Measurements from ENCODE around the gene VPS37D. TPM values are rescaled to one million over a fixed set of nuclear protein-coding genes. Genes with fewer than 3 reads are reported as not detected.

Gene VPS37D
- total and polyA plus RNA-seq, 10 of the 15 experiments (the other 5 are each of a cell fraction or from before 2014, with no cell fraction given), result 0.10 to 0.45 (median 0.16) TPM; not detected in 6

GRCh38 chr7:73647725-73648592, 19.7 kb upstream of the VPS37D start:
- Histone ChIP-seq H2AFZ (ENCODE audit: control insufficient read depth, low read depth, low read length) (no peak overlapping the region; the same call in 1 of the 2 replicates), H3K4me2 (ENCODE audit: control insufficient read depth, insufficient read depth) (peak overlapping the region; percentile 17; the same call in 1 of the 2 replicates), H3K9ac (ENCODE audit: control insufficient read depth, insufficient read depth, low read length) (no peak overlapping the region), H3K9me3 (replicated peaks; ENCODE audit: control insufficient read depth, insufficient read depth, low read length) (no peaks in the 10 kb centered on the region), H3K79me2 (ENCODE audit: control insufficient read depth, insufficient read depth, low read length) (no peaks in the 10 kb centered on the region), H4K20me1 (ENCODE audit: control insufficient read depth, insufficient read depth) (no peaks in the 10 kb centered on the region), H3K4me3 (no peak overlapping the region), H3K27ac (ENCODE audit: control insufficient read depth, insufficient read depth) (no peak overlapping the region), H3K36me3 (ENCODE audit: control insufficient read depth in 2 of 2, insufficient read depth in 2 of 2, low read length in 1 of 2) (no peaks in the 10 kb centered on the region), H3K4me1 (ENCODE audit: control insufficient read depth, insufficient read depth, low read length) (no peaks in the 10 kb centered on the region), H3K27me3 (replicated peaks in 1 of 2; ENCODE audit: control insufficient read depth in 2 of 2, insufficient read depth in 2 of 2, low read length in 1 of 2) (peaks cover 1 to 11% of the 10 kb centered on the region in 2 experiments)
- intact Hi-C loops (cut with micrococcal nuclease; ENCODE audit: unreplicated experiment) (no loop called here), in situ Hi-C loops (cut with MboI) (no loop called here)
- DNase-seq (ENCODE audit: low read depth, low spot score) (no peak), FAIRE-seq (no peak), ATAC-seq (peak; percentile 73)
- WGBS (ENCODE audit: insufficient coverage, insufficient replicate concordance, low lambda C conversion rate, missing lambda C conversion rate), result 1% methylated on average over 49 of the region's 62 CpGs
- RAD21 ChIA-PET (ENCODE audit: unreplicated experiment), result no interaction called here
- CTCF ChIA-PET, result no interaction called here
- BruUV-seq (replicated peaks), result no TSS peak
- POLR2A ChIA-PET, result no interaction called here
- no peak for TF ChIP-seq CHD2 (IDR thresholded peaks at IDR 0.05; ENCODE audit: borderline replicate concordance, low read depth, low read length)
- TF ChIP-seq BHLHE40 (IDR thresholded peaks at IDR 0.05; ENCODE audit: borderline replicate concordance in 1 of 2, low read depth in 2 of 2, low read length in 1 of 2), result peak in 1 of 2 experiments; percentile 37; a peak in 1 of 4 replicates
- 0 out of 2 replicates have a peak, but pooled peaks have one; percentile 34 for TF ChIP-seq NR2F1 (conservative IDR thresholded peaks at IDR 0.05)
- SMC1A ChIA-PET (ENCODE audit: uncharacterized antibody, unreplicated experiment), result no interaction called here

DNA sequence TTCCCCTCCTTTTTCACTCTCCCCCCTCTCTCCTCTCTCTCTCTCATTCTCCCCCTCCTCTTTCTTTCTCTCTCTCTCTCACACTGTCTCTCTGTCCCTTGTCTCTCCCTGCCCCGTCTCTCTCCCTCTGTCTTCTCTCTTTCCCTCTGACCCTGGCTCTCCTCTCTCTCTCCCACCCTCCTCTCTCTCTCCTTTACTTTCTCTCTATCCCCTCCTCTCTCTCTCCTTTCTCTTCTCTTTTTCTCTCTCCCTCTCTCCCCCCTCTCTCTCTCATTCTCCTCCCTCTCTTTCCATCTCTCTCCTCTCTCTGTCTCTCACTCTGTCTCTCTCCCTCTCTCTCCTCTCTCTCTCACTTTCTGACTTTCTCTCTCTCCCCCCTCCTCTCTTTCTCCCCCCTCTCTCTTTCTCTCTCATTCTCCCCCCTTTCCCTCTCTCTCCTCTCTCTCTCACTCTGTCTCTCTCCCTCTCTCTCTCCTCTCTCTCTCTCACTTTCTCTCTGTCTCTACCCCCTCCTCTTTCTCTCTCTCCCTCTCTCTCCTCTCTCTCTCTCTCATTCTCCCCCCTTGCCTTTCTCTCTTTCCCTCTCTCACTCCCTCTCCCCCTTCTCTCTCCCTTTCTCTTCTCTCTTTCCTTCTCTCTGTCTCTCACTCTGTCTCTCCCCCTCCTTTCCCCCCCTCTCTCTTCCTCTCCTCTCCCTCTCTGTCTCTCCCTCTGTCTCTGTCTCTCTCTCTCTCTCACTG, 18.9 kb upstream of the VPS37D start:
- BruUV-seq (replicated peaks), result no TSS peak
- peaks cover 1 to 11% of the 10 kb centered on the region in 2 experiments for H3K27me3 ChIP-seq (replicated peaks in 1 of 2; ENCODE audit: control insufficient read depth in 2 of 2, insufficient read depth in 2 of 2, low read length in 1 of 2)

More for the DNA sequence above, 18.9 kb upstream of the VPS37D start:
- Histone ChIP-seq H4K20me1 (ENCODE audit: control insufficient read depth, insufficient read depth) (no peaks in the 10 kb centered on the region), H3K4me1 (ENCODE audit: control insufficient read depth, insufficient read depth, low read length) (no peaks in the 10 kb centered on the region), H3K27ac (ENCODE audit: control insufficient read depth, insufficient read depth) (no peak overlapping the region), H3K36me3 (ENCODE audit: control insufficient read depth in 2 of 2, insufficient read depth in 2 of 2, low read length in 1 of 2) (no peaks in the 10 kb centered on the region), H3K4me2 (ENCODE audit: control insufficient read depth, insufficient read depth) (no peak overlapping the region), H3K4me3 (no peak overlapping the region), H3K9ac (ENCODE audit: control insufficient read depth, insufficient read depth, low read length) (no peak overlapping the region), H3K9me3 (replicated peaks; ENCODE audit: control insufficient read depth, insufficient read depth, low read length) (no peaks in the 10 kb centered on the region), H2AFZ (ENCODE audit: control insufficient read depth, low read depth, low read length) (no peak overlapping the region), H3K79me2 (ENCODE audit: control insufficient read depth, insufficient read depth, low read length) (no peaks in the 10 kb centered on the region)
- ChIA-PET CTCF (no interaction called here), POLR2A (no interaction called here), SMC1A (ENCODE audit: uncharacterized antibody, unreplicated experiment) (no interaction called here), RAD21 (ENCODE audit: unreplicated experiment) (no interaction called here)
- no peak for DNase-seq (ENCODE audit: low read depth, low spot score)
- FAIRE-seq, result no peak
- WGBS (ENCODE audit: insufficient coverage, insufficient replicate concordance, low lambda C conversion rate, missing lambda C conversion rate), result 56% methylated on average over 1 of the region's 1 CpG
- no peak for TF ChIP-seq NR2F1 (conservative IDR thresholded peaks at IDR 0.05)
- TF ChIP-seq, protein P1, sequence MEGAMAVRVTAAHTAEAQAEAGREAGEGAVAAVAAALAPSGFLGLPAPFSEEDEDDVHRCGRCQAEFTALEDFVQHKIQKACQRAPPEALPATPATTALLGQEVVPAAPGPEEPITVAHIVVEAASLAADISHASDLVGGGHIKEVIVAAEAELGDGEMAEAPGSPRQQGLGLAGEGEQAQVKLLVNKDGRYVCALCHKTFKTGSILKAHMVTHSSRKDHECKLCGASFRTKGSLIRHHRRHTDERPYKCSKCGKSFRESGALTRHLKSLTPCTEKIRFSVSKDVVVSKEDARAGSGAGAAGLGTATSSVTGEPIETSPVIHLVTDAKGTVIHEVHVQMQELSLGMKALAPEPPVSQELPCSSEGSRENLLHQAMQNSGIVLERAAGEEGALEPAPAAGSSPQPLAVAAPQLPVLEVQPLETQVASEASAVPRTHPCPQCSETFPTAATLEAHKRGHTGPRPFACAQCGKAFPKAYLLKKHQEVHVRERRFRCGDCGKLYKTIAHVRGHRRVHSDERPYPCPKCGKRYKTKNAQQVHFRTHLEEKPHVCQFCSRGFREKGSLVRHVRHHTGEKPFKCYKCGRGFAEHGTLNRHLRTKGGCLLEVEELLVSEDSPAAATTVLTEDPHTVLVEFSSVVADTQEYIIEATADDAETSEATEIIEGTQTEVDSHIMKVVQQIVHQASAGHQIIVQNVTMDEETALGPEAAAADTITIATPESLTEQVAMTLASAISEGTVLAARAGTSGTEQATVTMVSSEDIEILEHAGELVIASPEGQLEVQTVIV (IDR thresholded peaks at IDR 0.05; ENCODE audit: borderline replicate concordance, partially characterized antibody), result peak; percentile 5
- intact Hi-C loops (cut with micrococcal nuclease; ENCODE audit: unreplicated experiment), result no loop called here
- ATAC-seq, result no peak
- in situ Hi-C loops (cut with MboI), result no loop called here

All from GM12878 (cell line).